HepG2 (cell line): ENCODE results near the gene SUPT4H1. TPM values are rescaled to one million over a fixed set of nuclear protein-coding genes. Genes with fewer than 3 reads are reported as not detected.

Experiments
- ATRX ChIP-seq: sonication (generic); formaldehyde crosslinking; IDR thresholded peaks from 2 replicates; pipeline ENCODE4 v1.4.0; 2020; ENCODE audit warnings: missing genetic modification reagents, borderline replicate concordance
- BORCS8-MEF2B ChIP-seq: sonication (generic); formaldehyde crosslinking; IDR thresholded peaks from 2 replicates; pipeline ENCODE4 v1.8.0; 2022; ENCODE audit warnings: mild to moderate bottlenecking, missing genetic modification reagents
- FOXK1 ChIP-seq: sonication (generic); formaldehyde crosslinking; IDR thresholded peaks from 2 replicates; pipeline ENCODE4 v1.4.0; 2020; ENCODE audit warnings: low read depth, missing genetic modification reagents, borderline replicate concordance
- GATA4 ChIP-seq: sonication (generic); IDR thresholded peaks from 2 replicates; pipeline ENCODE4 v1.6.1; 2016; ENCODE audit warnings: antibody characterized with exemption, low read depth, borderline replicate concordance
- GATAD1 ChIP-seq: IDR thresholded peaks from 2 replicates; pipeline ENCODE4 v1.6.1; 2016; ENCODE audit warnings: missing genetic modification reagents, missing compliant biosample characterization
- HMGA1 ChIP-seq: sonication (generic); formaldehyde crosslinking; conservative IDR thresholded peaks from 2 replicates; pipeline ENCODE4 v1.4.0; 2020; ENCODE audit warnings: missing genetic modification reagents
- HMGXB4 ChIP-seq, 2 experiments: sonication (generic) in 1 of 2; formaldehyde crosslinking in 1 of 2; IDR thresholded peaks; 2 replicates each; pipeline versions ENCODE4 v1.4.0 to v1.6.1; 2018 to 2020; ENCODE audit warnings: missing genetic modification reagents in 2 of 2, borderline replicate concordance in 1 of 2, low read depth in 1 of 2, mild to moderate bottlenecking in 1 of 2, missing biosample characterization in 1 of 2
- RXRB ChIP-seq: IDR thresholded peaks from 2 replicates; pipeline ENCODE4 v1.6.1; 2016; ENCODE audit warnings: borderline replicate concordance, missing genetic modification reagents, missing compliant biosample characterization
- SKI ChIP-seq: fragments of 450-650 bp; IDR thresholded peaks from one replicate; pipeline ENCODE4 v1.6.1; 2018; ENCODE audit warnings: mild to moderate bottlenecking; ENCODE audit not compliant: partially characterized antibody
- SMARCC2 ChIP-seq: fragments of 450-650 bp; IDR thresholded peaks from 2 replicates; pipeline ENCODE4 v1.6.1; 2017; ENCODE audit warnings: antibody characterized with exemption, mild to moderate bottlenecking
- THAP9 ChIP-seq: sonication (generic); formaldehyde crosslinking; IDR thresholded peaks from 2 replicates; pipeline ENCODE4; 2020; ENCODE audit warnings: missing genetic modification reagents, mild to moderate bottlenecking, borderline replicate concordance
- ZNF20 ChIP-seq: sonication (generic); formaldehyde crosslinking; IDR thresholded peaks from 2 replicates; pipeline ENCODE4 v1.4.0; 2020; ENCODE audit warnings: mild to moderate bottlenecking, moderate library complexity, missing genetic modification reagents
- ZNF224 ChIP-seq: sonication (generic); formaldehyde crosslinking; IDR thresholded peaks from 2 replicates; pipeline ENCODE4 v1.5.0; 2020; ENCODE audit warnings: mild to moderate bottlenecking, missing genetic modification reagents
- ZNF251 ChIP-seq: sonication (generic); formaldehyde crosslinking; IDR thresholded peaks from 2 replicates; pipeline ENCODE4 v1.9.0; 2021; ENCODE audit warnings: mild to moderate bottlenecking, missing genetic modification reagents
- ZNF275 ChIP-seq: sonication (generic); formaldehyde crosslinking; IDR thresholded peaks from 2 replicates; pipeline ENCODE4 v1.8.0; 2022; ENCODE audit warnings: missing genetic modification reagents, mild to moderate bottlenecking, inconsistent platforms, borderline replicate concordance
- ZNF280B ChIP-seq: sonication (generic); formaldehyde crosslinking; IDR thresholded peaks from 2 replicates; pipeline ENCODE4 v1.5.0; 2020; ENCODE audit warnings: missing genetic modification reagents, mild to moderate bottlenecking, borderline replicate concordance
- ZNF3 ChIP-seq: IDR thresholded peaks from 2 replicates; pipeline ENCODE4 v1.7.0; 2017; ENCODE audit warnings: inconsistent platforms
- ZNF367 ChIP-seq: sonication (generic); formaldehyde crosslinking; IDR thresholded peaks from 2 replicates; pipeline ENCODE4 v1.4.0; 2020; ENCODE audit warnings: missing genetic modification reagents, borderline replicate concordance
- polyA plus RNA-seq, 8 experiments: library from polyadenylated mRNA; depleted of rRNA in 3 of 8; stranded (reverse) in 7 of 8; unstranded in 1 of 8; fragments of >200 nt; fragmentation: Illumina TruSeq in 4 of 8; extraction: Trizol in 4 of 8; gene quantifications; 2 replicates each; pipeline versions ENCODE4 v1.2.1 to v1.2.3, GENCODE V29; 2011 to 2016; ENCODE audit warnings: low read depth in 4 of 8, missing spikeins in 1 of 8, mixed read lengths in 1 of 8; ENCODE audit not compliant: insufficient read depth in 1 of 8
- total RNA-seq, 5 experiments: library from RNA; depleted of rRNA; stranded (reverse); fragments of >200 nt; fragmentation: Illumina TruSeq; extraction: Trizol; gene quantifications; 2 replicates each; pipeline ENCODE4 v1.2.3, GENCODE V29; 2016; ENCODE audit warnings: low read depth in 1 of 5

The SUPT4H1 gene
- total and polyA plus RNA-seq, 2 of the 13 experiments (the other 11 are each of a cell fraction or from before 2014, with no cell fraction given): 155 to 244 TPM

- TF ChIP-seq SKI (no peak), SMARCC2 (no peak), FOXK1 (CRISPR knock-in tag) (peak; percentile 68; the same call in 1 of the 2 replicates), GATAD1 (CRISPR knock-in tag) (peak; percentile 66), ZNF251 (CRISPR knock-in tag) (no peak), ZNF224 (CRISPR knock-in tag) (no peak; the same call in 1 of the 2 replicates), ZNF275 (CRISPR knock-in tag) (no peak), BORCS8-MEF2B (CRISPR knock-in tag) (no peak), THAP9 (CRISPR knock-in tag) (no peak), ZNF20 (CRISPR knock-in tag) (no peak), GATA4 (no peak), ZNF367 (CRISPR knock-in tag) (no peak), HMGA1 (CRISPR knock-in tag) (no peak), RXRB (peak; percentile 55; the same call in 1 of the 2 replicates), ATRX (CRISPR knock-in tag) (no peak), ZNF3 (CRISPR knock-in tag) (no peak), HMGXB4 (CRISPR knock-in tag; IDR thresholded peaks at IDR 0.05; ENCODE audit: borderline replicate concordance in 1 of 2, low read depth in 1 of 2) (no peak), ZNF280B (CRISPR knock-in tag) (no peak)
Observed at GRCh38 chr17:58382108-58382871, 30.3 kb upstream of the SUPT4H1 start (continued).
